ENCODE results near the gene PIEZO1. TPM values are rescaled to one million over a fixed set of nuclear protein-coding genes. Genes with fewer than 3 reads are reported as not detected.
A peak's percentile ranks its signal among the peaks of the same experiment; 100 is the strongest.

Gene PIEZO1
- total and polyA plus RNA-seq, 9 of the 15 experiments (the other 6 are each of a cell fraction or from before 2014, with no cell fraction given) = 3.6 to 432 (median 131) TPM

DNA sequence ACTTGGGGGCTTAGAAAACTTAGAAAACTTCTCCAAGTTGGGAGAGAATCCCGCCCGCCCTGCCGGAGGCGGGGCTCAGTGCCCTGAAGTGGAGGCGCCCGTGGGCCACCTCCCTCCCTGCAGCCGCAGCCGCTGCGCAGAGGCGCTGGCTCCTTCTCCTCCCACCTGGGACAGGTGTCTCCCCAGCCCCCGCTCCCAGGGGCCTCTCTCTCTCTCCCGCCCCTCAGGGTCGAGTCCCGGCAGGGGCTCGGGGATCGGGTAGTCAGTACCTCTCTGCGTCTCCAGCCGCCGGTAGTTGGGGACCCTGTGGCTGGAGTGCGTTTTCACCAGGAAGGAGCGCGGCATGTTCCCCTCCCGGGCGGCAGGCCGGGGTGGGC is 99.0 kb downstream of the PIEZO1 start (continued):
- TF ChIP-seq ZFPM2 (CRISPR knock-in tag; IDR thresholded peaks at IDR 0.05) (no peak), RBM15 (IDR thresholded peaks at IDR 0.05; ENCODE audit: insufficient read depth, low read length) (no peak), CBFA2T2 (conservative IDR thresholded peaks at IDR 0.05) (no peak), GATA2 (CRISPR knock-in tag; IDR thresholded peaks at IDR 0.05) (no peak), HOMEZ (CRISPR knock-in tag; IDR thresholded peaks at IDR 0.05) (0 out of 2 replicates have a peak, but pooled peaks have one; percentile 55), KDM5B (IDR thresholded peaks at IDR 0.05; ENCODE audit: insufficient replicate concordance, low read depth, low read length) (no peak), CBX2 (IDR thresholded peaks at IDR 0.05; ENCODE audit: insufficient read depth, low read length, poor library complexity, severe bottlenecking) (no peak), ZZZ3 (IDR thresholded peaks at IDR 0.05) (no peak), ARID4B (CRISPR knock-in tag; IDR thresholded peaks at IDR 0.05) (peak; percentile 23; the same call in 1 of the 2 replicates), PTBP1 (IDR thresholded peaks at IDR 0.05; ENCODE audit: low read depth, low read length) (no peak), HDAC8 (tag; IDR thresholded peaks at IDR 0.05) (no peak), MAZ (CRISPR knock-in tag; conservative IDR thresholded peaks at IDR 0.05 in 1 of 2, IDR thresholded peaks at IDR 0.05 in 1 of 2) (peak; percentile 48 to 55; a peak in 2 of 4 replicates), PHF8 (IDR thresholded peaks at IDR 0.05; ENCODE audit: borderline replicate concordance, low read length) (peak; percentile 41; the same call in 1 of the 2 replicates), ZFX (CRISPR knock-in tag; IDR thresholded peaks at IDR 0.05) (peak; percentile 5; the same call in 1 of the 2 replicates), HDAC3 (IDR thresholded peaks at IDR 0.05; ENCODE audit: borderline replicate concordance, partially characterized antibody) (no peak), ELF4 (CRISPR knock-in tag; IDR thresholded peaks at IDR 0.05) (no peak), TBP (optimal IDR thresholded peaks at IDR 0.05; ENCODE audit: low read depth, low read length) (no peak)
- TF ChIP-seq, protein P1, sequence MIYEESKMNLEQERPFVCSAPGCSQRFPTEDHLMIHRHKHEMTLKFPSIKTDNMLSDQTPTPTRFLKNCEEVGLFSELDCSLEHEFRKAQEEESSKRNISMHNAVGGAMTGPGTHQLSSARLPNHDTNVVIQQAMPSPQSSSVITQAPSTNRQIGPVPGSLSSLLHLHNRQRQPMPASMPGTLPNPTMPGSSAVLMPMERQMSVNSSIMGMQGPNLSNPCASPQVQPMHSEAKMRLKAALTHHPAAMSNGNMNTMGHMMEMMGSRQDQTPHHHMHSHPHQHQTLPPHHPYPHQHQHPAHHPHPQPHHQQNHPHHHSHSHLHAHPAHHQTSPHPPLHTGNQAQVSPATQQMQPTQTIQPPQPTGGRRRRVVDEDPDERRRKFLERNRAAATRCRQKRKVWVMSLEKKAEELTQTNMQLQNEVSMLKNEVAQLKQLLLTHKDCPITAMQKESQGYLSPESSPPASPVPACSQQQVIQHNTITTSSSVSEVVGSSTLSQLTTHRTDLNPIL (CRISPR knock-in tag; IDR thresholded peaks at IDR 0.05) = no peak
- TF ChIP-seq, protein P2, sequence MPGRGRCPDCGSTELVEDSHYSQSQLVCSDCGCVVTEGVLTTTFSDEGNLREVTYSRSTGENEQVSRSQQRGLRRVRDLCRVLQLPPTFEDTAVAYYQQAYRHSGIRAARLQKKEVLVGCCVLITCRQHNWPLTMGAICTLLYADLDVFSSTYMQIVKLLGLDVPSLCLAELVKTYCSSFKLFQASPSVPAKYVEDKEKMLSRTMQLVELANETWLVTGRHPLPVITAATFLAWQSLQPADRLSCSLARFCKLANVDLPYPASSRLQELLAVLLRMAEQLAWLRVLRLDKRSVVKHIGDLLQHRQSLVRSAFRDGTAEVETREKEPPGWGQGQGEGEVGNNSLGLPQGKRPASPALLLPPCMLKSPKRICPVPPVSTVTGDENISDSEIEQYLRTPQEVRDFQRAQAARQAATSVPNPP (IDR thresholded peaks at IDR 0.05; ENCODE audit: borderline replicate concordance, insufficient read depth, insufficient read length) = no peak
